ENCODE measurements around the gene SRD5A1.
"Not testable (repeated sequence)": the region's sequence is repeated elsewhere in the genome, so short reads cannot be mapped to it uniquely, and the experiment has no call there.

Gene SRD5A1

DNA sequence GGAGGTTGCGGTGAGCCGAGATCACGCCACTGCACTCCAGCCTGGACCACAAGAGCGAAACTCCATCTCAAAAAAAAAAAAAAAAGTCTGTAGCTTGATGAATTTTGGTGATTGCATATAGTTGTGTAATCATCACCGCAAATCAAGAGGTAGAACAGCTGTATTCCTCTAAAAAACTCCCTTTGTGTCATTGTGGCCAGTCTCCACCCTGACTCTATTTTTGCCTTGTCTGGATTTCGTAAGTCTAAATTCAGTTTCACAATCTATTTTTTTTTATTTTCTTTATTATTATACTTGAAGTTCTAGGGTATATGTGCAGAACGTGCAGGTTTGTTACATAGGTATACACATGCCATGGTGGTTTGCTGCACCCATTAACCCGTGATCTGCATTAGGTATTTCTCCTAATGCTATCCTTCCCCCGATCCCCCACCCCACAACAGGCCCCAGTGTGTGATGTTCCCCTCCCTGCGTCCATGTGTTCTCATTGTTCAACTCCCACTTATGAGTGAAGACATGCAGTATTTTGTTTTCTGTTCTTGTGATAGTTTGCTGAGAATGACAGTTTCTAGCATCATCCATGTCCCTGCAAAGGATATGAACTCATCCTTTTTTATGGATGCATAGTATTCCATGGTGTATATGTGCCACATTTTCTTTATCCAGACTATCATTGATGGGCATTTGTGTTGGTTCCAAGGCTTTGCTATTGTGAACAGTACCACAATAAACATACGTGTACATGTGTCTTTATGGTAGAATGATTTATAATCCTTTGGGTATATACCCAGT is 12.5 kb downstream of the SRD5A1 start:
- DNase-seq (ENCODE audit: low read depth in 2 of 2), result not testable (repeated sequence)

DNA sequence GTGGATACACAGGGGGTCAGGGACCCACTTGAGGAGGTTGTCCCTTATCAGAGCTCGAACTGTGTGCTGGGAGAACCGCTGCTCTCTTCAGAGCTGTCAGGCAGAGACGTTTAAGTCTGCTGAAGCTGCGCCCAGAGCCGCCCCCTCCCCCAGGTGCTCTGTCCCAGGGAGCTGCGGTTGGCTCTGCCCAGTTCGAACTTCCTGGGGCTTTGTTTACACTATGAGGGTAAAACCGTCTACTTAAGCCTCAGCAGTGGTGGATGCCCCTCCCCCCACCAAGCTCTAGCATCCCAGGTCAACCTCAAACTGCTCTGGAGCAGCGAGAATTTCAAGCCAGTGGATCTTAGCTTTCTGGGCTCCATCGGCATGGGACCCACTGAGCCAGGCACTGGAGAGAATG is 15.9 kb downstream of the SRD5A1 start:
- DNase-seq (ENCODE audit: low read depth in 2 of 2), result no peak

GRCh38 chr5:6649681-6650080 is 16.4 kb downstream of the SRD5A1 start:
- DNase-seq (ENCODE audit: low read depth in 2 of 2), result no peak

- DNase-seq (ENCODE audit: low read depth in 2 of 2), result no peak
These were observed 18.8 kb downstream of the SRD5A1 start for GRCh38 chr5:6652025-6652424.

DNA sequence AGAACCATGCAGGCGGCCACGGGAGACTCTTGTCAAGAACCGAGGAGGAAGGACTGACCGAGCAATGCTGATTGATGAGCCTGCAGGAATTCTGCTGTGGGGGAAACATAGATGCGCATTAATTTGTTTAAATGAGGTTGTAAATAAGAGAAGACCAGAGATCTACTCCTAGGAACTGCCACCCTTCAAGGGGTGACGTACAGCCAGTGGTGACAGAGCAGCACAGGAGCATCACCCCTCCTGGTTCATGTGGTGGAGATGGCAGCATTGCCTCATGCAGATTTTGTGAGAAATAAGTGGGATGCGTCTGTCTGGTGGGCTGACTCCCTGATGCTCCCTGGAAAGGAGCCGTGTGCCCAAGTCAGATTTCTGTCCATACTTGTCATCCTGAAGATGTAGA is 22.2 kb downstream of the SRD5A1 start:
- DNase-seq (ENCODE audit: low read depth in 2 of 2), result no peak

DNA sequence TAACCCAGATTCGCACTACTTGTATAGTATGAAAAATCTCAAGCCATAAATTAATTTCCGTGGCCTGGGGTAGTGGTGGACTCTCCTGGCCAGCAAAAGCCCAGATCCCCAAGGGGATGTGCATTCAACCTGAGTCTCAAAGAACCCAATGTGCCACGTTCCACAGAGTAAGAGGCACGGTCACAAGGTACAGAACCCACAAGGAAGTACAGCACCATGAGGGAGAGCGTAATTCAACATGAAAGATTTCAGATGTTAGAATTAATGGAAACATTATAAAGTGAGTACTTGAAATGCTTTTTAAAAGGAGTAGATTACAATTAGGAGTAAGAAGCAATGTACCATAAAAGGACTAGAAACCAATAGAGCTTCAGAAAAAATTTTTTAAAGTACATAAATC is 23.4 kb downstream of the SRD5A1 start:
- DNase-seq (ENCODE audit: low read depth in 2 of 2), result no peak

GRCh38 chr5:6659941-6660684 is 26.9 kb downstream of the SRD5A1 start:
- DNase-seq (ENCODE audit: low read depth in 2 of 2), result no peak

DNA sequence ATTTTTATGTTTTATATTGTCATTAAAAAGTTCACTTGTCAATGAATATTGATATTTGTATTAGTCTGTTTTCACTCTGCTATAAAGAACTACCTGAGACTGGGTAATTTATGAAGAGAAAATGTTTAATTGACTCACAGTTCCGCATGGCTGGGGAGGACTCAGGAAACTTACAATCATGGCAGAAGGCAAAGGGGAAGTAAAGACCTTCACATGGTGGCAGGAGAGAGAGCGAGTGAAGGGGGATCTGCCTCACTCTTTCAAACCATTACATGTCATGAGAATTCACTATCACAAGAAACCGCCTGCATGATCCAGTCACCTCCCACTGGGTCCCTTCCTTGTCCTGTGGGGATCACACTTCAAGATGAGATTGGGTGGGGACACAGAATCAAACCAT is 27.4 kb downstream of the SRD5A1 start:
- DNase-seq (ENCODE audit: low read depth in 2 of 2), result no peak

DNA sequence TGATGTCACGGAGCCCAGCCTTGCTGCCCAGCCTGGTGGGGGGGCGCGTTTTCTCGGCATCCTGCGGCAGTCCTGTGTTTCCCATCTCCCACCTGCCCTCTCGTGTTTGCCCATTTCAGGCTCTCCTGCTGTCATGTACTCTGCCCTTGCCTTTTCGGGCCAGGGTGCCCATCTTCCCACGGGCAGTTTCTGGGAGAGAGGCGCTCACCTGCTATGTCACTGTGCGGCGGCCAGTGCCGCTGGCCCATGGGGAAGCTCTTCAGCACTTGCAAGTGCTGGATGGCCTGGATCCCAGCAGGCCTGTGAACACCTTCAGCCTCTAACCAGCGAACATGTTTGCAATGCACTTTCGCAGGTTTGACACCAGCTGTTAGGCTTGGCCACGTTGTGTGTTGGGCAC is 33.5 kb downstream of the SRD5A1 start:
- DNase-seq (ENCODE audit: low read depth in 2 of 2), result no peak

DNA sequence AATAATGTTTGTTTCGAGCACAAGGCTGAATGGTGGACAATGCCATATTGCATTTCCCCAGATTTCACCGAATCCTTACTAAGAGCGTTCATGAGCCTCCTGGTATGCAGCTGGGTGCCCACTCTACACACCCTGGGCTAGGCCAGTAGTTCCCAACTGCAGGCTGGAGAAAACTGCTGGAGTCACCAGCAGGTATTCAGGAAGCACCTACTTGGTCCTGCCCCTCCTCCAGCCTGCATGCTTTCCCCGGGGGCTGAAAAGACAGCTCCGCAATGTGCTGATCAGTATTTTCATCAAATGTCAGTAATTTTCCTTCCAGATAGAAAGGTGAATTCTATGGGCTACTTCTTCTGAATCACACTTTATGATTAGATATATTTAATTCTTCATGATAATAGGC is 34.4 kb downstream of the SRD5A1 start:
- no peak for DNase-seq (ENCODE audit: low read depth in 2 of 2)

DNA sequence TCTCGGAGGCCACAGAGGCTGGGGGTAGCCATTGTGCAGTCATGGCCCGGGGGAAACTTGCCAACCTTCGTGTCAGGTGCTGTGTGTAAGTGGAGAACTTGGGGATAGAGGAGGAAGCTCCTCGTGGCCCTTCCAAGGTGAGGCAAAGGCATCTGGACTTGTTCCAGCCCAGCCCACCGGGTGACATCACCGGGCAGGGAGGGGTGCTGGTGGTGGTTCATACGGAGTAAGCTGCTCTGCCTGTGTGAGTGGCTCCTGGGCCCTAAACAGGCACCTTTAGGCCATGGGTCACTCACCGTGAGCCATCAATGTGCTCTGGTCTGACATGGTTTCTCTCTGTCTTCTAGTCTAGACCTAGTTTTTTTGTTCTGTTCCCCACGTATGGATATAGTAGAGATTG is 35.5 kb downstream of the SRD5A1 start:
- DNase-seq (ENCODE audit: low read depth in 2 of 2), result not testable (repeated sequence)

DNA sequence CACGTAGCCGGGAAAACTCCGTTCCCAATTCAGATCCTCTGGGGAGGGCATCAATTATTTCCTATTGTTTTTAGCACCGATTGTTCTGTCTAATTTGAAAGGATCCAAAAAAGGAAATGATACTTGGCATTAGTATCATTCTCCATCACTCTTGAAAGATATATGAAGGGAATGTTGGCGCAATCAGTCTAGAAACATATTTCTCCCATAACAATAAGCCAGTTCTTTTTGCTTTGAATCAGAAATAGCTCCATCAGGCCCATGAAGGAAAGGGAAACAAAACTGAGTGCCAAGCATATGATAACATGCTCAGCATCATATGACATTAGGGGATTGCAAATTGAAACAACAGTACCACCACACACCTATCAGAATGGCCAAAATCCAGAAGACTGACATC is 39.8 kb downstream of the SRD5A1 start:
- DNase-seq (ENCODE audit: low read depth in 2 of 2), result no peak

- no peak for DNase-seq (ENCODE audit: low read depth in 2 of 2)
These were observed 40.7 kb downstream of the SRD5A1 start for GRCh38 chr5:6673963-6674362.

DNA sequence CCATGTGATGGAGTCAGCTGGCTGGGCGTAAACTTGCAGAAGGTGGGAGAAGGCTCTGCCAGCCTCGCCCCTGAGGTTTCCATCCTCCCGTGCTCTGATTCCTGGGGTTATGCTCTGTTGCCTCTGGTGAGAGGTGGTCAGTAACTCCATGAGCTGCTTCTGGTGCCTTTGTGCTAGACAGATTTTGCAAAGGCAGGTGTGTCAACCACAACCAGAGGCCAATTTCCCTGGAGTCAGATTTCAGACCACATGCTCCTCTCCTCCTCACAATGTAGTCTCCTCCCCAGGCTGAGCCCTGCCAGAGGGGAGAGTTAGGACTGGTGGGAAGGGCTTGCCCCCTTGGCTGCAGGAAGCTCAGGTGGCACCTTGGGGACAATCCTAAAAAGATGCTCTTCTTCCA is 41.2 kb downstream of the SRD5A1 start:
- DNase-seq (ENCODE audit: low read depth in 2 of 2), result no peak

- no peak for DNase-seq (ENCODE audit: low read depth in 2 of 2)
These were observed 41.6 kb downstream of the SRD5A1 start for GRCh38 chr5:6674886-6675285.

- DNase-seq (ENCODE audit: low read depth in 2 of 2), result no peak
These were observed 42.7 kb downstream of the SRD5A1 start for GRCh38 chr5:6675784-6676491.

DNA sequence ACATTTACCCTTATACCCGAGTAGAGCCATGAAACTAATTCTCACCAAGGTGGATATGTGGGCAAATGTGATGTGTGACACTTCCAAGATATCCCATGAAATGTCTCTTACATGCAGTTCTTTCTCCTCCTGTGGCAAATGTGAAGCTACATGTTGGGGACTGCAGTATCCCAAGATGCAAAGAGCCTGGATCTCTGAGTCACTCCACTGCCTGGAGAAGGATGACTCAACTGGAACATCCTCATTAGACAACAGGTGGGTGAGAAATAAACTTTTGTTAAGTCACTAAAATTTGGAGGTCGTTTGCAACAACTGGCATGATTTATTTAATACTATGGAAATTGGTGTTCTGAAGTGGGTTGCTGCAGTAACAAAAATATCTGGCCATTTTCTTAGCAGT is 43.5 kb downstream of the SRD5A1 start:
- DNase-seq (ENCODE audit: low read depth in 2 of 2), result no peak

- no peak for DNase-seq (ENCODE audit: low read depth in 2 of 2)
These were observed 45.1 kb downstream of the SRD5A1 start for GRCh38 chr5:6678385-6678784.

GRCh38 chr5:6680922-6681321 is 47.7 kb downstream of the SRD5A1 start:
- DNase-seq (ENCODE audit: low read depth in 2 of 2), result no peak

DNA sequence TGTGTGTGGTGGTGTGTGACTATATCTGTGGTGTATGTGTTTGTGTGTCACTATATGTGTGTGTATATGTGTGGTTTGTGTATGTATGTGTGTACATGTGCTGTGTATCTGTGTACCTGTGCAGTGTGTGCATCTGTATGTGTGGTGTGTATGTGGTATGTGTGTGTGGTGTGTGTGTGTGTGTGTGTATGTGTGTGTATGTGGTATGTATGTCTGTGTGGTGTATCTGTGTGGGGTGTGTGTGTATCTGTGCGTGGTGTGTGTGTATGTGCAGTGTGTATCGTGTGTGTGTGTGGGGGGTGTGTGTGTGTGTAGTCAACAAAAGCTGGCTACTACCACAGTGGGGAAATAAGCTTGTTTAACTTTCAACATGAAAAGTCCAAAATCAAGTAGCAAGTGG is 48.4 kb downstream of the SRD5A1 start:
- no peak for DNase-seq (ENCODE audit: low read depth in 2 of 2)

GRCh38 chr5:6682239-6682638 is 49.0 kb downstream of the SRD5A1 start:
- no peak for DNase-seq (ENCODE audit: low read depth in 2 of 2)

DNA sequence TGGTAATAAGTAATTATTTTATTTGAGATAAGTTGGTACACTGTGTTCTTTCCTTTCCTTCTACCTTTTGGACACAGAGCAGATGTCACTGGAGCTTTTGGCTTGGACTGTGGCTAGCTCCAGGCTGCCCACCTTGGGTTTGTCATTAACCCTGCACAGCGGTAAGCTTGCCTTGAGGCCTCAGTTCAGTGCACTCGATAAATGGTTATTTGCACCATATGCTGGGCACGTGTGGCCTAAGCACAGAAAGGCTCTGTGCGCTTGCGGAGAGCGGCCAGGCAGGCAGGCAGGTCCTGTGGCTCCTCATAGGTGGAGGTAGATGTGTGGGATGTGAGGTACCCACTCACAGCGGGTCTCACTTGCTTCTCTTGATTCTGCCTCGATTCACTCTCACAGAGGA is 50.0 kb downstream of the SRD5A1 start:
- DNase-seq (ENCODE audit: low read depth in 2 of 2), result no peak

GRCh38 chr5:6684075-6684474 is 50.8 kb downstream of the SRD5A1 start:
- DNase-seq (ENCODE audit: low read depth in 2 of 2), result no peak

All from activated CD4-positive, alpha-beta T cell treated with anti-CD3 and anti-CD28 coated beads for 24 hours (primary cell).